Measurements from ENCODE around the gene SLC35F2.
"Not testable (repeated sequence)": the region's sequence is repeated elsewhere in the genome, so short reads cannot be mapped to it uniquely, and the experiment has no call there.

SLC35F2 gene

GRCh38 chr11:107858217-107859070, at the start of gene SLC35F2:
TSS of gene SLC35F2 (minus strand) at chr11:107858787. CDS start at chr11:107858767, 20 bp downstream.
- ATAC-seq = peak; percentile 95
- H3K27me3 Mint-ChIP-seq = peaks cover 7% of the 10 kb centered on the region

DNA sequence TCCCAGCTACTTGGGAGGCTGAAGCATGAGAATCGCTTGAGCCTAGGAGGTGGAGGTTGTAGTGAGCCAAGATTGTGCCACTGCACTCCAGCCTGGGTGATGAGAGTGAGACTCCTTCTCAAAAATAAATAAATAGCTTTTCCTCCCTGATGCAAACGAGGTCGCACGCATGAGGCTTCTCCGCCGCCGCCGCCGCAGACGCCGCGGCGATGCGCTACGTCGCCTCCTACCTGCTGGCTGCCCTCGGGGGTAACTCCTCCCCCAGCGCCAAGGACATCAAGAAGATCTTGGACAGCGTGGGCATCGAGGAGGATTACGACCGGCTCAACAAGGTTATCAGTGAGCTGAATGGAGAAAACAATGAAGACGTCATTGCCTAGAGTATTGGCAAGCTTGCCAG, 49.6 kb upstream of the SLC35F2 start:
- peaks cover 21% of the 10 kb centered on the region for H3K27me3 Mint-ChIP-seq
- no peaks in the 10 kb centered on the region for H3K9me3 Mint-ChIP-seq
- no peaks in the 10 kb centered on the region for H3K36me3 Mint-ChIP-seq (ENCODE audit: low read depth)
- H3K27ac Mint-ChIP-seq = no peak overlapping the region
- ATAC-seq = no peak
- H3K4me1 Mint-ChIP-seq = no peaks in the 10 kb centered on the region
- no peak overlapping the region for H3K4me3 Mint-ChIP-seq
- no peak for DNase-seq

More at GRCh38 chr11:107858217-107859070, at the start of gene SLC35F2:
- H3K4me3 Mint-ChIP-seq = peak within 1 kb of the TSS; percentile 95
- peaks cover 35% of the 10 kb centered on the region for H3K4me1 Mint-ChIP-seq
- peak; percentile 79 for DNase-seq
- peak within 1 kb of the TSS; percentile 81 for H3K27ac Mint-ChIP-seq
- no peaks in the 10 kb centered on the region for H3K9me3 Mint-ChIP-seq
- H3K36me3 Mint-ChIP-seq (ENCODE audit: low read depth) = peaks cover 17% of the 10 kb centered on the region

GRCh38 chr11:107898270-107898669, 39.7 kb upstream of the SLC35F2 start:
- ATAC-seq (peak; percentile 65), DNase-seq (no peak)
- no peak overlapping the region for H3K27ac Mint-ChIP-seq
- H3K4me1 Mint-ChIP-seq = no peaks in the 10 kb centered on the region
- H3K4me3 Mint-ChIP-seq = no peak overlapping the region
- no peaks in the 10 kb centered on the region for H3K9me3 Mint-ChIP-seq
- no peaks in the 10 kb centered on the region for H3K36me3 Mint-ChIP-seq (ENCODE audit: low read depth)
- peaks cover 10% of the 10 kb centered on the region for H3K27me3 Mint-ChIP-seq

DNA sequence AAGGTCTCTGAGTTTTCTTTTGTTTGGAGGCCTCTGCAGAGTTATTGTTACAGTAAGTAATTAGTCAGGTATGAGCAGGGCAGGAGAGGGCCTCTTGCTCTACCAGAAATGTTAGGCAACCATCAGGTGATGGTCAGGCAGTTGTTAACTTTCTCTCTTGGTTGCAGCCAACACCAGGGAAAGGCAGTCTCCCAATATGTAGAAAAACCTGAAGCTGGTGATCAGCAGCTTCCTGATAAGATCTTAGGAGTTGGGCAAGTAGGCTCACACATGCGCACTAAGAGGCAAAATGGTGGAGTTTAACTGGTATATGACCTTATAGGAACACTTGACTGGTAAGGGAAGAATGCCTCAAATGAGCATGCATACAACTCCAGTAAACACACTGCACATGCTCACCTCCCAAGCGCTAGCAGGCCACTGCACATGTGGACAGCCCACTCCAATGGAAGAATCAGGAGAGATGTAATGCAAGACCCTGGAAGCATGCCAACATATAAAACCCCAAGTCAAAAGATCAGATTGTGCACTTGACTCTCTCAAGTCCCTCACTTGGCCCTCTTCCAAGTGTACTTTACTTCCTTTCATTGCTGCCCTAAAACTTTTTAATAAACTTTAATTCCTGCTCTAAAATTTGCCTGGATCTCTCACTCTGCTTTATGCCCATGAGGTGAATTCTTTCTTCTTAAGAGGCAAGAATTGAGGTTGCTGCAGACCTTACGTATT, 23.7 kb upstream of the SLC35F2 start:
- no peak for DNase-seq
- Mint-ChIP-seq H3K9me3 (no peaks in the 10 kb centered on the region), H3K27me3 (peaks cover 2% of the 10 kb centered on the region)

DNA sequence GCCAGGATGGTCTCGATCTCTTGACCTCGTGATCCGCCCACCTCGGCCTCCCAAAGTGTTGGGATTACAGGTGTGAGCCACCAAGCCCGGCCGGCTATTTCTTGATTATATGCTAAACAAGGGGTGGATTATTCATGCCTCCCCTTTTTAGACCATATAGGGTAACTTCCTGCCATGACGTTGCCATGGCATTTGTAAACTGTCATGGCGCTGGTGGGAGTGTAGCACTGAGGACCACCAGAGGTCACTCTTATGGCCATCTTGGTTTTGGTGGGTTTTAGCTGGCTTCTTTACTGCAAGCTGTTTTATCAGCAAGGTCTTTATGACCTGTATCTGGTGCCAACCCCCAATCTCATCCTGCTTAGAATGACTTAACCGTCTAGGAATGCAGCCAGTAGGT, 22.9 kb upstream of the SLC35F2 start:
- not testable (repeated sequence) for ATAC-seq; DNase-seq; H3K27me3 Mint-ChIP-seq; H3K36me3 Mint-ChIP-seq (ENCODE audit: low read depth); H3K4me3 Mint-ChIP-seq; H3K9me3 Mint-ChIP-seq; H3K27ac Mint-ChIP-seq; H3K4me1 Mint-ChIP-seq

More for the DNA sequence above, 23.7 kb upstream of the SLC35F2 start:
- H3K27ac Mint-ChIP-seq = no peak overlapping the region
- H3K4me1 Mint-ChIP-seq = no peaks in the 10 kb centered on the region
- no peak for ATAC-seq
- no peak overlapping the region for H3K4me3 Mint-ChIP-seq
- H3K36me3 Mint-ChIP-seq (ENCODE audit: low read depth) = no peaks in the 10 kb centered on the region

DNA sequence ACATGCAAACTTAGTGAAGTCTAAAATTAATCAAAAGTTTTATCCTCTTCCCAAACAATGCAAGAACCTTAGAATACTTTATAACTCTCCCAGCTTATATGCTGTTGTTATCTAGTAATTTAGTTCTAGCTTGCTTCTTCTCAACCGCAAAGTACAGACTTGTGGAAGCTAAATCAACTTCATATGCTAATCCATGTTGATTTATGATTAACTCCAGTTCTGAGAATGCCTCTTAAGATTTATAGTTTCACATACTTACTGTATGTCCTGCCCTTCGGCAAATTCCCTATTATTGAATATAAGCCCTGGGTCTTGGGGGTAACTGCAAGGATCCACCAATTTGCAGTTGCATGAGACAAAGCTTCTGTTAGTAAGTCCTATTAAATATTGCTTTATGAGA, 17.6 kb upstream of the SLC35F2 start:
- no peak for ATAC-seq
- H3K4me1 Mint-ChIP-seq = no peaks in the 10 kb centered on the region
- no peak overlapping the region for H3K27ac Mint-ChIP-seq
- H3K27me3 Mint-ChIP-seq = no peaks in the 10 kb centered on the region
- no peaks in the 10 kb centered on the region for H3K36me3 Mint-ChIP-seq (ENCODE audit: low read depth)
- no peak for DNase-seq
- H3K9me3 Mint-ChIP-seq = no peaks in the 10 kb centered on the region
- no peak overlapping the region for H3K4me3 Mint-ChIP-seq

GRCh38 chr11:107864591-107864990, 6.0 kb upstream of the SLC35F2 start:
- peaks cover 10% of the 10 kb centered on the region for H3K4me1 Mint-ChIP-seq
- H3K27me3 Mint-ChIP-seq = peaks cover 7% of the 10 kb centered on the region
- H3K9me3 Mint-ChIP-seq = no peaks in the 10 kb centered on the region
- ATAC-seq = no peak
- no peaks in the 10 kb centered on the region for H3K36me3 Mint-ChIP-seq (ENCODE audit: low read depth)
- DNase-seq = no peak
- no peak overlapping the region for H3K4me3 Mint-ChIP-seq
- no peak overlapping the region for H3K27ac Mint-ChIP-seq

GRCh38 chr11:107860688-107861087, 2.1 kb upstream of the SLC35F2 start:
- Mint-ChIP-seq H3K36me3 (ENCODE audit: low read depth) (peaks cover 3% of the 10 kb centered on the region), H3K4me1 (peaks cover 27% of the 10 kb centered on the region), H3K4me3 (no peak overlapping the region), H3K9me3 (no peaks in the 10 kb centered on the region), H3K27me3 (peaks cover 7% of the 10 kb centered on the region), H3K27ac (no peak overlapping the region)
- ATAC-seq (no peak), DNase-seq (no peak)

DNA sequence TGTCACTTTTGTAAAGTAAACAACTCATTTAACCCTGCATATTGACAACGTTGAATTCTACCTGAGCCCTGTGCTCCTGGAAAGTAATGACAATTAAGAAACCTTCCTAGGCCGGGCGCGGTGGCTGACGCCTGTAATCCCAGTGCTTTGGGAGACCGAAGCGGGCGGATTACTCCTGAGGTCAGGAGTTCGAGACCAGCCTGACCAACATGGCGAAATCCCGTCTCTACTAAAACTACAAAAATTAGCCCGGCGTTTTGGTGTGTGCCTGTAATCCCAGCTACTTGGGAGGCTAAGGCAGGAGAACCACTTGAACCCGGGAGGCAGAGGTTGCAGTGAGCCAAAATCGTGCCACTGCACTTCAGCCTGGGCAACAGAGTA, 1.6 kb upstream of the SLC35F2 start:
- peaks cover 31% of the 10 kb centered on the region for H3K4me1 Mint-ChIP-seq
- H3K9me3 Mint-ChIP-seq, ATAC-seq: not testable (repeated sequence)

GRCh38 chr11:107859459-107860239, 1.1 kb upstream of the SLC35F2 start:
- ATAC-seq = no peak
- DNase-seq = peak; percentile 42
- Mint-ChIP-seq H3K4me3 (peak overlapping the region; percentile 95), H3K4me1 (peaks cover 36% of the 10 kb centered on the region), H3K27ac (peak overlapping the region; percentile 81), H3K27me3 (peaks cover 7% of the 10 kb centered on the region), H3K36me3 (ENCODE audit: low read depth) (peaks cover 14% of the 10 kb centered on the region), H3K9me3 (no peaks in the 10 kb centered on the region)

More for the DNA sequence above, 1.6 kb upstream of the SLC35F2 start:
- H3K36me3 Mint-ChIP-seq (ENCODE audit: low read depth); H3K4me3 Mint-ChIP-seq; H3K27me3 Mint-ChIP-seq; H3K27ac Mint-ChIP-seq; DNase-seq: not testable (repeated sequence)

DNA sequence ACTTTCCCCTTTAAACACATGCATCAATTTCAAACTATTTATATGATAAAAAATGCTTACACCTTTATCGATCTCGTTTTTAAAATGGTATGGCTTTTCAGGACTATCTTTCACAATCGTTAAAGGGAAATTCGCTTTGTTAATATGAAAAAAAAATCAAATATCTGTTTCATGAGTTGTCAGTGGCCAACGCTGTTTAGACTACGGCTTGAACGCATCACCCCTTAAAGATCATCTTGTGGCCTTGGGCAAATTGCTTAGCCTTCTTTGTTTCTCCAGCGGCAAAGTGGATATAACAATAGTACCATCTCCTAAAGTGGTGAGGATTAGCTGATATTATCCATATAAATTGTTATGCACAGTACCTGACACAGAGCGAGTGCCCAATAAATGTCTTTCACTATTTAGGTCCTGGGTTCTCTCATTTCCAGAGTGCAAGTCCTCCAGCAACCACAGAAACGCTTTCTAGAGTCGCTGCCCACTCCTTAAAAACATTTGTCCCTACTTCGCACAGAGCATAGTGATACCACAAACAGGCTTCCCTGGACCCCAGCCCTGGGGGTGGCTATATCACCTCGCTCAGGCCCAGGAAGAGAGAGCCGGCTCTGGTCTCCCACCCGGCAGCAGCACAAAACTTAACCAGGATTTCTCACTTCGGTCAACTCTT, 904 bp downstream of the SLC35F2 start:
- Mint-ChIP-seq H3K27ac (peak overlapping the region; percentile 81), H3K4me3 (peak overlapping the region; percentile 95), H3K4me1 (peaks cover 38% of the 10 kb centered on the region), H3K36me3 (ENCODE audit: low read depth) (peaks cover 21% of the 10 kb centered on the region), H3K27me3 (peaks cover 7% of the 10 kb centered on the region), H3K9me3 (no peaks in the 10 kb centered on the region)
- peak; percentile 1 for ATAC-seq
- no peak for DNase-seq

DNA sequence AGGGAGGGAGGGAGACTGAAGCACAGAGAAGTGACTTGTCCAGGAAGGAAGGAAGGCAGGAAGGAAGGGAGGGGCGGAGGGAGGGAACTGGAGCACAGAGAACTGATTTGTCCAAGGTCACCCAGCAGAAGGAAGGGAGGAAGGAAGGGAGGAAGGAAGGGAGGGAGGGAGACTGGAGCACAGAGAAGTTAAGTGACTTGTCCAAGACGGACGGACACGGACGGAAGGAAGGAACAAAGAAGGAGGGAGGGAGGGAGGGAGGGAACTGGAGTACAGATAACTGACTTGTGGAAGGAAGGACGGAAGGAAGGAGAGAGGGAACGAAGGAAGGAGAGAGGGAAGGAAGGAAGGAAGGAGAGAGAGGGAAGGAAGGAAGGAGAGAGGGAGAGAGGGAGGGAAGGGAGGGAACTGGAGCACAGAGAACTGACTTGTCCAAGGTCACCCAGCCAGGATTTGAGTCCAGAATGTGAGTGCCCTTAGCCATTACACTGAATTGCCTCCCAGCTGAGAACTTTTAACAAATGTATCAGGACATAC, 1.5 kb downstream of the SLC35F2 start:
- H3K4me1 Mint-ChIP-seq = peaks cover 38% of the 10 kb centered on the region
- peaks cover 7% of the 10 kb centered on the region for H3K27me3 Mint-ChIP-seq
- ATAC-seq = no peak
- H3K36me3 Mint-ChIP-seq (ENCODE audit: low read depth) = peaks cover 21% of the 10 kb centered on the region
- H3K27ac Mint-ChIP-seq = no peak overlapping the region
- H3K4me3 Mint-ChIP-seq = peak overlapping the region; percentile 95
- DNase-seq = no peak
- H3K9me3 Mint-ChIP-seq = no peaks in the 10 kb centered on the region

DNA sequence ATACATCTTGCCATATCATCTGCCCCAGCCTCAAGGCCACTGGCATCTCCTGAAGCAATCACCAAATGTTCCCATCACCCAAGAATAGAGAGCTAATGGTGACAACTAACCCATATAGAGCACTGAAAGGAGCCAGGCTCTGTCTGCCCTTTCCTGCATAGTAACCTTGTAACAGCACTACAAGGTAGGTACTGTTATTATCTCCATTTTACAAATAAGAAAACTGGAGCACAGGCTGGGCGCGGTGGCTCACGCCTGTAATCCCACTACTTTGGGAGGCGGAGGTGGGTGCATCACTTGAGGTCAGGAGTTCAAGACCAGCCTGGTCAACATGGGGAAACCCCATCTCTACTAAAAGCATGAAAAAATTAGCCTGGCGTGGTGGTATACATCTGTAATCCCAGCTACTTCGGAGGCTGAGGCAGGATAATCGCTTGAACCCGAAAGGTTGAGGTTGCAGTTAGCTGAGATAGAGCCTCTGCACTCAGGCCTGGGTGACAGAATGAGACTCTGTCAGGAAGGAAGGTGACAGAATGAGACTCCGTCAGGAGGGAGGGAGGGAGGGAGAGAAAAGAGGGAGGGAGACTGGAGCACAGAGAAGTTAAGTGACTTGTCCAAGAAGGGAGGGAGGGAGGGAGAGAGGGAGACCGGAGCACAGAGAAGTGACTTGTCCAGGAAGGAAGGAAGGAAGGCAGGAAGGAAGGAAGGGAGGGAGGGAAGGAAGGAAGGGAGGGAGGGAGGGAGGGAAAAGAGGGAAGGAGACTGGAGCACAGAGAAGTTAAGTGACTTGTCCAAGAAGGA, 2.2 kb downstream of the SLC35F2 start:
- peaks cover 38% of the 10 kb centered on the region for H3K4me1 Mint-ChIP-seq
- DNase-seq (no peak), ATAC-seq (no peak)
- no peaks in the 10 kb centered on the region for H3K9me3 Mint-ChIP-seq
- peak overlapping the region; percentile 9 for H3K27ac Mint-ChIP-seq
- H3K36me3 Mint-ChIP-seq (ENCODE audit: low read depth) = peaks cover 21% of the 10 kb centered on the region
- H3K27me3 Mint-ChIP-seq = peaks cover 4% of the 10 kb centered on the region
- H3K4me3 Mint-ChIP-seq = peak overlapping the region; percentile 95

Measured in activated naive CD8-positive, alpha-beta T cell treated with anti-CD3 and anti-CD28 coated beads, Interleukin-2, amount 50 U/mL, for 24 hours (primary cell).